Mucosa of rectum (tissue), 2 donors: ENCODE measurements around the gene INA.

ENCODE experiments used
- H3K27ac ChIP-seq, 2 donors: one replicate each; pipeline ENCODE4 v1.7.0; 2013; ENCODE audit warnings: inconsistent platforms in 2 of 2, low read depth in 2 of 2, low read length in 2 of 2
- H3K27me3 ChIP-seq, 2 donors: one replicate each; pipeline ENCODE4 v1.7.0; 2013; ENCODE audit warnings: low read length in 2 of 2; ENCODE audit not compliant: control insufficient read depth in 2 of 2, insufficient read depth in 2 of 2
- H3K36me3 ChIP-seq, 2 donors: one replicate each; pipeline ENCODE4 v1.7.0; 2013; ENCODE audit warnings: low read length in 2 of 2; ENCODE audit not compliant: control insufficient read depth in 2 of 2, insufficient read depth in 2 of 2
- H3K4me1 ChIP-seq, 2 donors: one replicate each; pipeline ENCODE4 v1.7.0; 2013; ENCODE audit warnings: low read length in 2 of 2, mild to moderate bottlenecking in 1 of 2; ENCODE audit not compliant: control insufficient read depth in 2 of 2, insufficient read depth in 2 of 2
- H3K4me3 ChIP-seq, 2 donors: one replicate each; pipeline ENCODE4 v1.7.0; 2013; ENCODE audit warnings: low read length in 2 of 2
- H3K9ac ChIP-seq, 2 donors: one replicate each; pipeline ENCODE4 v1.7.0; 2013; ENCODE audit warnings: low read length in 2 of 2, low read depth in 1 of 2, mild to moderate bottlenecking in 1 of 2
- H3K9me3 ChIP-seq, 2 donors: one replicate each; pipeline ENCODE4 v1.7.0; 2013; ENCODE audit warnings: low read length in 2 of 2; ENCODE audit not compliant: control insufficient read depth in 2 of 2
- donor health status: healthy.
- donor health status: Normal muscosa, but diverticular disease.

INA gene

DNA sequence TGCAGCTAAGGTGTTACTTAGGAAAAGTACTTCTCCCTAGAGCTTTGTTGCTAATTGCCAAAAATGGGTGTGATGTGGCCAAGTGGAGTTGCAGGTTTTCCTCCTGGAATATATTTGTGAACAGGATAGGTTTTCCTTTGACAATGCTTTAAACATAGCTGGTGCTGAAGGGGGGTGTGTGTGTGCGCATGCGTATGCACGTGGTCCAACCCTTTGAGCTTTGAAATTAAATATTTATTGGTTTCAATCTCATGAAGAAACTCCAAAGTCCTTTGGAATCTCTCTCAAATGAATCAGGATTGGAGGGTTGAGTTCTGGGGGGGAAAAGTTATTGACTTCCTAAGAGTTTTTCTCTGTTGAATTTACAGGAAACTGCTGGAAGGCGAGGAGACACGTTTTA, 11.1 kb downstream of the INA start:
- H3K27ac ChIP-seq: no peak overlapping the region
- no peak overlapping the region for H3K4me3 ChIP-seq
- no peak overlapping the region for H3K9ac ChIP-seq
- no peaks in the 10 kb centered on the region for H3K9me3 ChIP-seq
- H3K36me3 ChIP-seq: no peaks in the 10 kb centered on the region
- H3K4me1 ChIP-seq: no peaks in the 10 kb centered on the region
- peaks cover 7 to 11% of the 10 kb centered on the region in 2 donors for H3K27me3 ChIP-seq

DNA sequence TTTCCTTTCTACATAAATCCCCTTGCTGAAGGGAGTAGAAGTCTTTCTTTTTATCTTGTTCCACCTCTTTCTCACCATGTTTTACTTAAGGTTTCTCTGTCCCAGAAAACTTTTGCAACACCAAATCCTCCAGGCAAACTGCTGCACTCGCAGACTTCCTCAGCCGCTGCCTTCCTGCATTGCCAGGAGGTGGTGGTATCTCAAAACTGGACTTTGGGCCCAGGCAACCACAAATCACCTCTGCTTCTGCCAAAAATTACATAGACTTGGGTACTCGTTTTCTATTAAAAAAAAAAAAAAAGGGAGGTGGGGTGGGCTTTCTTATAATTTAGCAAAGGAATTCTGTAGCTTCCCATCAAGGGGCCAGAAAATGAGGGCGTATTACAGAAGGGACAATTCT, 14.7 kb downstream of the INA start:
- Histone ChIP-seq H3K36me3 (no peaks in the 10 kb centered on the region), H3K4me3 (no peak overlapping the region), H3K9ac (no peak overlapping the region), H3K27ac (no peak overlapping the region), H3K27me3 (peaks cover 5 to 11% of the 10 kb centered on the region in 2 donors), H3K4me1 (no peaks in the 10 kb centered on the region), H3K9me3 (no peaks in the 10 kb centered on the region)

DNA sequence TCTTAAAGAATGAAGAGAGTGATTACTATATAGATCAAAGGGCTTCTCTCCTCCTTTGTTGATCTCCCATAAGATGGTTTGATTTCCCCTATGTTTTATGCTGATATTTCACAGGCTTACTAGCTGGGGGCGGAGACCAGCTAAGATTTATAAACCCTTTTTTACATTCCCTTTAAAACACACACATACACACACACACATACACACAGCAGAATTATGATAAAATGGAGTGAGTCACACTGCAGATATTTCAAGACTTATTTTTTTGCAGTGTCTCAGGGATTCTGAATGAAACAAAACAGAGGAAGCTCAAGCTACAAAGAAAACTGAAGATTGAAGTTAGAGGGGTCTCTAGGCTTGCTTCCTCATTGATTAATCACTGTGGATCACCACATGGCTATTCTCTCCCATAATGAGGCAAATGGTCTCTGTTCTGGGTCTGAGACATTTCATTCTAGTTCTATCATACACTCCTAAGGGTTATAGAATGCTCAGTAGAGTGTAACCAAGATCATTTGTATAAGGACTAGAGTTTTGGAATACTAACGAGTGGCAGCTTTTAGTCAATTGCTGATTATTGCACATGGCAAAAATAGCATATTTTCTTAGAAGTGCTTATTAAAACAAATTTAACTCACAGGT, 18.6 kb downstream of the INA start:
- Histone ChIP-seq H3K9ac (no peak overlapping the region), H3K36me3 (no peaks in the 10 kb centered on the region), H3K4me1 (no peaks in the 10 kb centered on the region), H3K4me3 (no peak overlapping the region), H3K9me3 (no peaks in the 10 kb centered on the region), H3K27me3 (no peaks in the 10 kb centered on the region), H3K27ac (no peak overlapping the region)

DNA sequence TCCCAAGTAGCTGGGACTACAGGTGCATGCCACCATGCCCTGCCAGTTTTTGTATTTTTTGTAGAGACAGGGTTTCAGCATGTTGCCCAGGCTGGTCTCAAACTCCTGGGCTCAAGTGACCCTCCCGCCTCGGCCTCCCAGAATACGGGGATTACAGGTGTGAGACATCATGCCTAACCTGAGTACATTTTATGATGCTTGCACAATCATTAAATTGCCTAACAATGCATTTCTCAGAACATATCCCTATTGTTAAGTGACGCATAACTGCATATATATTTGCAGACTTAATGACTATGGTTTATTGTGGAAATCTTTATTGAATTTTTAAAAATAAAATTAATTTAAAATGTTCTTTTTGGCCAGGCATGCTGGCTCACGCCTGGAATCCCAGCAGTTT, 30.7 kb downstream of the INA start:
- Histone ChIP-seq H3K9me3 (no peaks in the 10 kb centered on the region), H3K4me1 (no peaks in the 10 kb centered on the region), H3K9ac (no peak overlapping the region), H3K27ac (no peak overlapping the region), H3K36me3 (peaks cover 3 to 4% of the 10 kb centered on the region in 2 donors), H3K27me3 (no peaks in the 10 kb centered on the region), H3K4me3 (no peak overlapping the region)

DNA sequence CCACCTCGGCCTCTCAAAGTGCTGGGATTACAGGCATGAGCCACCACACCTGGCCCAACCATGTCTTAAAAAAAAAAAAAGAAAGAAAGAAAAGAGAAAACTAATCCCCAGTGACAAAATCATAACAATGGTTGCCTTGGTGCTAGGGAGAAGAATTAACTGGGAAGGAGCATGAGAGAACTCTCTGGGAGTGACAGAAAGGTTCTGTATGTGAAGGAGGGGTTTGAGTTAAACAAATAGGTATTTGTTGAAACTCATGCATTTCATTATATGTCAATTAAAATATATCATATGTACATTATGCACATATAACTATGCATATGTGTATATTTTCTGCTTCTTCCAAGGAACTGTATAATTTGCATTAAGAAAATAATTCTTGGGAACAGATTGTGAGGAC, 33.3 kb downstream of the INA start:
- no peak overlapping the region for H3K4me3 ChIP-seq
- H3K9ac ChIP-seq: no peak overlapping the region
- peaks cover 3 to 7% of the 10 kb centered on the region in 2 donors for H3K36me3 ChIP-seq
- no peak overlapping the region for H3K27ac ChIP-seq
- no peaks in the 10 kb centered on the region for H3K27me3 ChIP-seq
- H3K9me3 ChIP-seq: no peaks in the 10 kb centered on the region
- no peaks in the 10 kb centered on the region for H3K4me1 ChIP-seq

DNA sequence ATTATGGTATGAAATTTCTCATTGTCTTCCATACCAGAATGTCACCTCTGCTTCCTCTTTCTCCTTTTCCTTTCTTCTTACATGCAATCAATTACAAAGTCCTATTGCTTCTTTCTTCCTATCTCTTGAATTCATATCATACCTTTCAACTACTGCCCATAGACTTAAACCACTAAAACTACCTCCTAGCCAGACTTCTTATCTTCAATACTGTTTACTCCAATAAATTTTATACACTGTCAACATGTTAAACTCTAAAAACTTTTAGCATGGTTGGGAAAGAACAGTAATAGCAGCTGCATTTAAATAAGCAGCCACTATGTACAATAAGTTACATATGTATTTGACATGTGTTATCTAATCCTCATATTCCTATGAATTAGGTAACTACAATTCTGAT, 39.1 kb downstream of the INA start:
- H3K9me3 ChIP-seq: no peaks in the 10 kb centered on the region
- H3K27ac ChIP-seq: no peak overlapping the region
- no peak overlapping the region for H3K4me3 ChIP-seq
- no peak overlapping the region for H3K9ac ChIP-seq
- no peaks in the 10 kb centered on the region for H3K27me3 ChIP-seq
- no peaks in the 10 kb centered on the region for H3K4me1 ChIP-seq
- H3K36me3 ChIP-seq: peaks cover 0 to 5% of the 10 kb centered on the region in 2 donors

DNA sequence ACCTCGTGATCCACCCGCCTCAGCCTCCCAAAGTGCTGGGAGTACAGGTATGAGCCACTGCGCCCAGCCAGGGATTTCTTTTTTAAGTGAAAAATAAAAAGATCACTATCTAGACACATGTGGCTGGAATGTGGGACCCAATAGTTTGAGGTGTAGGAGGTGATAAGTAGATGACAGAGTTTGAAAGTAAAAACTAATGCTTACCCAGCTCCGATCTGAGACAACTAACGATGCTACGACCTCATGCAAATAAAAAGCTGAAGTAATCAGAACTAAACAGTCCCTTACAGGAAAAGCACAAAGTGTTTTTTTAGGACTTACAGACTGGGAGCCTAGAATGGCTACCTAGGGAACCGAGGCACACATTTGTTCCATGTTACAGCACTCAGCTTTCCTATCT, 51.0 kb downstream of the INA start:
- no peak overlapping the region for H3K4me3 ChIP-seq
- H3K9me3 ChIP-seq: no peaks in the 10 kb centered on the region
- H3K27me3 ChIP-seq: no peaks in the 10 kb centered on the region
- peaks cover 0 to 12% of the 10 kb centered on the region in 2 donors for H3K36me3 ChIP-seq
- no peak overlapping the region for H3K27ac ChIP-seq
- no peaks in the 10 kb centered on the region for H3K4me1 ChIP-seq
- no peak overlapping the region for H3K9ac ChIP-seq

DNA sequence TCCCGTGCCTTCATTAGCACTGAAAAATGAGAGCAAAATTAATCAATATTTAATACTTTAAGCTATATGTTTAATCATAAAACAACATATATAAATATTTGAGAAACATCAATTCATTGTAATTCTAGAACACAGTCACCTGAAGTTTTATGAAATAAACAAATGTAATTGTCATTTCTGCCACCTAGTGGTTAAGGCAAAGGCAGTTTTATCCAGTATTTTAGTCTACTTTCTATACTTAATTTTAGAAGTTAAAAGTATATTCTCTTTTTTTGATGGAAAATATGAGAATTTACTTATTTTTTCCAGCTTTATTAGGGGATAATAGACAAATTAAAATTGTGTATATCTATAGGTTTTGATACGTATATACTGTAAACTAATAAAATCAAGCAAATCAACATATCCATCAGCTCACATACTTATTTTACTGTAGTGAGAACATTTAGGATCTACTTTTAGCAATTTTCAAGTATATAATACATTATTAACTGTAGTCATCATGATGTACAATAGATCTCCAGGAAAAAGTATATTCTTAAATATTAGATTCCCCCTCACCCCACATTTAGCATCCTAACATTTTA, 57.1 kb downstream of the INA start:
- no peak overlapping the region for H3K4me3 ChIP-seq
- no peak overlapping the region for H3K27ac ChIP-seq
- H3K9ac ChIP-seq: no peak overlapping the region
- H3K9me3 ChIP-seq: no peaks in the 10 kb centered on the region
- H3K27me3 ChIP-seq: no peaks in the 10 kb centered on the region
- no peaks in the 10 kb centered on the region for H3K4me1 ChIP-seq
- peaks cover 4 to 10% of the 10 kb centered on the region in 2 donors for H3K36me3 ChIP-seq

DNA sequence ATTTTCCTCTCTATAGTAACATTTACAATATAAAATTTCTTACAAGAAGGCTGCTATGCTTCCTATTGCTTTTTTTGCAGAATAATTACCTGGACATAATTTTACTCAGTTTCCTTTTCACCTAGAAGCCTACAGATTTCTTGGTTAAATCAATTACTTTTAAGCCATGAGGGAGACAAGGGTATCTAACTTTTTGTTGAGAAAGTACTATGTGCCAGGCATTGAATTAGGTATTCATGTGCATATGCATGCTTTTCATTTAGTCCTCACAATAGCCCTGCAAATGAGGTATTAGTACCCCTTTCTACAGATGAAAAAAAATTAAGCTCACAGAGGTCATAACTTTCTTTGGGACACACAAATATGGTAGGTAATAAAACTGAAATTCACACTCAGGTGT, 57.6 kb downstream of the INA start:
- Histone ChIP-seq H3K4me1 (no peaks in the 10 kb centered on the region), H3K9ac (no peak overlapping the region), H3K36me3 (peaks cover 4 to 12% of the 10 kb centered on the region in 2 donors), H3K27me3 (no peaks in the 10 kb centered on the region), H3K4me3 (no peak overlapping the region), H3K27ac (no peak overlapping the region), H3K9me3 (no peaks in the 10 kb centered on the region)

DNA sequence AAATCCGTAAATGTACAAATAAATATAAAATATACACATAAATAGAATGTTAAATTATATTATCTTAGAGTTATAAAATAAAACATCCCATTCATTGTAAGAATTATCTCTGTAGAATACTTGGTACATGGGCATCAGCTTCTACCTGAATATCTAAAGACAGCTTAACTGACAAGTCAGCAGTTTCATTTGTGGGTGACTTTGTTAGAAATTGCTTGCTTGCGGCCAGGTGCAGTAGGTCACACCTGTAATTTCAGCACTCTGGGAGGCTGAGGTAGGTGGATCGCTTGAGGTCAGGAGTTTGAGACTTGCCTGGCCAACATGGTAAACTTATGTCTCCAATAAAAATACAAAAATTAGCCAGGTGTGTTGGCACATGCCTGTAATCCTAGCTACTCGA, 59.4 kb downstream of the INA start:
- Histone ChIP-seq H3K9ac (no peak overlapping the region), H3K27ac (no peak overlapping the region), H3K36me3 (peaks cover 4 to 15% of the 10 kb centered on the region in 2 donors), H3K9me3 (no peaks in the 10 kb centered on the region), H3K4me1 (no peaks in the 10 kb centered on the region), H3K4me3 (no peak overlapping the region), H3K27me3 (no peaks in the 10 kb centered on the region)
